ENCODE results near the gene CDK18.
A peak's percentile ranks its signal among the peaks of the same experiment; 100 is the strongest.

Gene CDK18

GRCh38 chr1:205506409-205507200 lies 2.1 kb downstream of the CDK18 start:
- DNase-seq, result no peak

- no peak for DNase-seq
Measured at GRCh38 chr1:205508227-205508714, 3.8 kb downstream of the CDK18 start.

GRCh38 chr1:205510308-205510950 lies 6.0 kb downstream of the CDK18 start:
- DNase-seq, result no peak

- DNase-seq, result no peak
Measured at GRCh38 chr1:205510951-205511330, 6.5 kb downstream of the CDK18 start.

- DNase-seq, result no peak
Measured at GRCh38 chr1:205512059-205513045, 7.9 kb downstream of the CDK18 start.

- no peak for DNase-seq
Measured at GRCh38 chr1:205513774-205514173, 9.3 kb downstream of the CDK18 start.

GRCh38 chr1:205514211-205515142 lies 10.0 kb downstream of the CDK18 start:
- DNase-seq, result no peak

GRCh38 chr1:205515781-205516253 lies 11.3 kb downstream of the CDK18 start:
- no peak for DNase-seq

- DNase-seq, result no peak
Measured at GRCh38 chr1:205516362-205516761, 11.9 kb downstream of the CDK18 start.

GRCh38 chr1:205517288-205517687 lies 12.8 kb downstream of the CDK18 start:
- no peak for DNase-seq

- DNase-seq, result no peak
Measured at GRCh38 chr1:205517763-205518162, 13.3 kb downstream of the CDK18 start.

GRCh38 chr1:205518661-205519540 lies 14.4 kb downstream of the CDK18 start:
- no peak for DNase-seq

- DNase-seq, result no peak
Measured at GRCh38 chr1:205519541-205520131, 15.2 kb downstream of the CDK18 start.

- DNase-seq, result no peak
Measured at GRCh38 chr1:205520709-205521108, 16.2 kb downstream of the CDK18 start.

GRCh38 chr1:205521686-205522085 lies 17.2 kb downstream of the CDK18 start:
- DNase-seq, result no peak

- DNase-seq, result no peak
Measured at GRCh38 chr1:205522692-205523091, 18.2 kb downstream of the CDK18 start.

GRCh38 chr1:205523261-205523890 lies 18.9 kb downstream of the CDK18 start:
- DNase-seq, result no peak

GRCh38 chr1:205523891-205524793 lies 19.7 kb downstream of the CDK18 start:
- DNase-seq, result peak; percentile 73

- no peak for DNase-seq
Measured at GRCh38 chr1:205524794-205525101, 20.3 kb downstream of the CDK18 start.

Measured in stimulated activated CD4-positive, alpha-beta T cell treated with anti-CD3 and anti-CD28 coated beads, Interleukin-12 subunit alpha, Interleukin-12 subunit beta, amount 100 ng/mL, for 4 hours (primary cell).